ENCODE results near the gene ENTPD3. TPM values are rescaled to one million over a fixed set of nuclear protein-coding genes. Genes with fewer than 3 reads are reported as not detected.

The ENTPD3 gene
- total and polyA plus RNA-seq, 12 donors = 0.15 to 0.77 (median 0.40) TPM; not detected in 1

GRCh38 chr3:40437889-40438288, 50.9 kb downstream of the ENTPD3 start:
- intact Hi-C loops (cut with DNase I) = loop anchor here in 1 of 10 donors (10.0 kb wide), 1 partner anchor 243 kb away; no protein-coding TSS in a partner anchor
- no peaks in the 10 kb centered on the region for H3K27me3 ChIP-seq
- H3K9me3 ChIP-seq = no peaks in the 10 kb centered on the region
- H3K36me3 ChIP-seq = peaks cover 0 to 8% (median 0%) of the 10 kb centered on the region in 9 donors
- ATAC-seq (no peak), DNase-seq (no peak)
- no peak for TF ChIP-seq CTCF (IDR thresholded peaks at IDR 0.05)
- no peak overlapping the region for H3K4me3 ChIP-seq
- no peaks in the 10 kb centered on the region for H3K4me1 ChIP-seq
- WGBS, 2 donors = 73 to 74% methylated on average over 5 of the region's 5 CpGs
- no peak overlapping the region for H3K27ac ChIP-seq

GRCh38 chr3:40445062-40445461, 58.1 kb downstream of the ENTPD3 start:
- intact Hi-C loops (cut with DNase I) = loop anchor here in 2 of 10 donors (10.0 kb wide), 2 partner anchors 110 to 120 kb away; no protein-coding TSS in a partner anchor
- no peak overlapping the region for H3K4me3 ChIP-seq
- no peak for TF ChIP-seq CTCF (IDR thresholded peaks at IDR 0.05)
- peaks cover 0 to 41% (median 0%) of the 10 kb centered on the region in 9 donors for H3K36me3 ChIP-seq
- WGBS, 2 donors = 89 to 91% methylated on average over 9 of the region's 9 CpGs
- DNase-seq = no peak
- no peak for ATAC-seq
- H3K9me3 ChIP-seq = no peaks in the 10 kb centered on the region
- H3K4me1 ChIP-seq = no peaks in the 10 kb centered on the region
- no peaks in the 10 kb centered on the region for H3K27me3 ChIP-seq
- no peak overlapping the region for H3K27ac ChIP-seq

GRCh38 chr3:40445880-40446279, 58.9 kb downstream of the ENTPD3 start:
- TF ChIP-seq CTCF (IDR thresholded peaks at IDR 0.05) = no peak
- intact Hi-C loops (cut with DNase I) = loop anchor here in 2 of 10 donors (10.0 kb wide), 2 partner anchors 111 to 121 kb away; no protein-coding TSS in a partner anchor
- Histone ChIP-seq H3K36me3 (peaks cover 0 to 48% (median 5%) of the 10 kb centered on the region in 9 donors), H3K4me3 (no peak overlapping the region), H3K27me3 (no peaks in the 10 kb centered on the region), H3K9me3 (no peaks in the 10 kb centered on the region), H3K4me1 (no peaks in the 10 kb centered on the region), H3K27ac (no peak overlapping the region)
- 83 to 86% methylated on average over 4 of the region's 4 CpGs for WGBS, 2 donors
- ATAC-seq (no peak), DNase-seq (no peak)

- no peak overlapping the region for H3K27ac ChIP-seq
- ATAC-seq = no peak
These were observed 63.5 kb downstream of the ENTPD3 start for GRCh38 chr3:40450438-40450837.

More at GRCh38 chr3:40450438-40450837, 63.5 kb downstream of the ENTPD3 start:
- no peak for TF ChIP-seq CTCF (IDR thresholded peaks at IDR 0.05)
- Histone ChIP-seq H3K36me3 (peaks cover 0 to 40% (median 7%) of the 10 kb centered on the region in 9 donors), H3K27me3 (no peaks in the 10 kb centered on the region), H3K4me3 (no peak overlapping the region), H3K4me1 (peaks cover 4 to 22% (median 17%) of the 10 kb centered on the region in 9 donors), H3K9me3 (no peaks in the 10 kb centered on the region)
- 71 to 73% methylated on average over 2 of the region's 2 CpGs for WGBS, 2 donors
- intact Hi-C loops (cut with DNase I) = loop anchor here in 6 of 10 donors (5.0 to 10.0 kb wide), 7 partner anchors 74 to 1664 kb away; partner anchors contain the start of genes ZNF621 (in 2 of the 6) and ULK4 (in 1 of the 6)
- no peak for DNase-seq
